CD4-positive, alpha-beta T cell treated with Interleukin-15 for 4 hours (primary cell): ENCODE measurements around the gene CRYGA.
"Not testable (repeated sequence)": the region's sequence is repeated elsewhere in the genome, so short reads cannot be mapped to it uniquely, and the experiment has no call there.

Source experiments
- DNase-seq: peaks from one replicate; pipeline ENCODE4 v3.0.0-alpha.2; 2020; ENCODE audit warnings: low spot score

The CRYGA gene

DNA sequence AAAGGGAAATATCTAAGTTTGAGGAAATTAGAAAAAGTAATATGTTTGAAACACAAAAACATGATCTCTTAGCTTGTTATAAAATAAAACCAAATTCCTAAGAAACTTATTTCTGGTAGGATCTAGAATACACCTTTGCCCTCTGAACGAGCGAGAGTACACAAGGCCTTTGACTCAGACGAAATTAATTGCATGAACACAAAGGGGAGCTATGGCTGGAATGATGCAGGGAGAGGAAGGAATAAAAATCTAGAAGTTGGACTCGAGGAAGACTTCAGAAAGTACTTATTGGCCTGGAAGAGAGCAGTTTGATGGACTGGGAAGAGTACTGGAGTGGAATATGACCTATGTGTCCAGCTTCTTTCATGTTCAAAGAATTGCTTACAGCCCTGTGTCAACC lies 38.1 kb downstream of the CRYGA start:
- DNase-seq, result no peak

- not testable (repeated sequence) for DNase-seq
These were observed 39.2 kb downstream of the CRYGA start, which contains the start of gene CRYGD for GRCh38 chr2:208124013-208124715. TSS of gene CRYGD (minus strand) at chr2:208124524. CDS start at chr2:208124473, 51 bp downstream.

GRCh38 chr2:208122248-208122647 lies 41.1 kb downstream of the CRYGA start:
- DNase-seq, result no peak

DNA sequence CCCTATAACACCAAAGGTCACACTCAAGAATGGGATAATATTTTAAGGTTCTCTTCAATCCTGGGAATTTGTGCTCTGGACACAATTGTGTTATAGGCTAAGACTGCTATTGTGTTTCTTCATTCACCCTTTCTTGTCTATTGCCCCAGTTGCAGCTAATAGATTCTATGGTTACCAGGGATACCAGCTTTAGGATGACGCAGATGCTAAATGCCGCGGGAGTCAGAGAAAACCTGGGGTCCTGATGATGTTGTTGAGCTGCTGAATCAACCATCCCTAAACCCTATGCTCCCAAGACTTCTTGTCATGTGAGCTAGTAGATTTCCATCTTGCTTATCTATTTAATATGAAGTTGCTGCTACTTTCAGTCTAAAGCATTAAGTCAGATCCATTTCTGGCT lies 44.5 kb downstream of the CRYGA start:
- no peak for DNase-seq

DNA sequence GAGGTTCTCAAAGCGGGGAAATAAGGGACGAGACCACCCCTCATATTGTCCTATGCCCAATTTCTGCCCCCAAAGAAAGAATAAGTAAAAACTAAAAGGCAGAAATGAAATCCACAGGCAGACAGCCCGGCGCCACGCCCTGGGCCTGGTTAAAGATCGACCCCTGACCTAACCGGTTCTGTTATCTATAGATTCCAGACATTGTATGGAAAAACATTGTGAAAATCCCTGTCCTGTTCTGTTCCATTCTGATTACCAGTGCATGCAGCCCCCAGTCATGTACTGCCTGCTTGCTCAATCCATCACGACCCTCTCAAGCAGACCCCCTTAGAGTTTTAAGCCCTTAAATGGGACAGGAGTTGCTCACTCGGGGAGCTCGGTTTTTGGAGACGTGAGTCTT lies 46.0 kb downstream of the CRYGA start:
- not testable (repeated sequence) for DNase-seq

- DNase-seq, result no peak
These were observed 50.4 kb downstream of the CRYGA start for GRCh38 chr2:208112969-208113368.

DNA sequence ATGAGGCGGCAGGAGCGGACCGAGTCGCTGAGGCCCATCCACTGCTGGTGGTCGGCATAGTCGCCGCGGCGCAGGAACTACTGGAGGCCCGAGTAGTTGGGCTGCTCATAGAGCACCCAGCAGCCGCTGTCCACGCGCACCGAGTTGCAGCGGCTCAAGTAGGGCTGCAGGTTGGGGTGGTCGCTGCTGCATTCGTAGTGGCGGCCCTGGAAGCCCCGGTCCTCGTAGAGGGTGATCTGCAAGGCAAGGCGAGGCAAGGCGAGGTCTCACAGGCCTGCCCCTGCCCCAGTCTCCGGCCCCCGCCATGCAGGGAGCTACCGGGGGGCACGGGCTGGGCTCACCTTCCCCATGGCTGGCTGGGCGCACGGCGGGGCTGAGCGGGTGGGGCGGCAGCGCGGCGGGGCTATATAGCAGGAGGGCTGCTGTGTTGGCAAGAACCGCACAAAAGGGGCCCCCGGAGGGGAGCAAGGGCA lies 51.1 kb downstream of the CRYGA start:
- DNase-seq, result not testable (repeated sequence)
